GM12801 (cell line): Measurements from ENCODE around the gene HERC4.

Source experiments
- CTCF ChIP-seq: IDR thresholded peaks from one replicate; pipeline ENCODE4 v1.5.1; 2011; ENCODE audit warnings: control low read depth; ENCODE audit not compliant: insufficient read length; ENCODE audit errors: extremely low read depth

HERC4 gene

GRCh38 chr10:68081916-68082315 lies 6.8 kb upstream of the HERC4 start:
- no peak for TF ChIP-seq CTCF

- TF ChIP-seq CTCF = no peak
Measured at GRCh38 chr10:68080853-68081431, 5.9 kb upstream of the HERC4 start.

- no peak for TF ChIP-seq CTCF
Measured at GRCh38 chr10:68079434-68079833, 4.4 kb upstream of the HERC4 start.

- TF ChIP-seq CTCF = no peak
Measured at GRCh38 chr10:68077026-68077425, 1.9 kb upstream of the HERC4 start.

GRCh38 chr10:68075550-68076004 lies 494 bp upstream of the HERC4 start:
- TF ChIP-seq CTCF = no peak

- no peak for TF ChIP-seq CTCF
Measured at GRCh38 chr10:68074031-68074774, 880 bp downstream of the HERC4 start.

GRCh38 chr10:68073631-68074030 lies 1.5 kb downstream of the HERC4 start:
- no peak for TF ChIP-seq CTCF
